Thoracic aorta (tissue), 2 donors: ENCODE data around the gene TM4SF5. TPM values are rescaled to one million over a fixed set of nuclear protein-coding genes. Genes with fewer than 3 reads are reported as not detected.

ENCODE experiments used
- ATAC-seq: fragments of 150-250 bp; one replicate; pipeline ENCODE4 v1.8.0; 2017; ENCODE audit warnings: low read depth; ENCODE audit not compliant: insufficient number of reproducible peaks, low FRiP score
- DNase-seq: peaks from one replicate; pipeline ENCODE4 v3.0.0-alpha.2; 2020; ENCODE audit warnings: low spot score
- H3K27ac ChIP-seq, 2 donors: fragments of 200-600 bp; sonication (generic); 1 replicate in 1 of 2; 2 replicates in 1 of 2; pipeline ENCODE4 v1.5.1; 2016; ENCODE audit warnings: mild to moderate bottlenecking in 2 of 2, moderate library complexity in 2 of 2
- H3K27me3 ChIP-seq: fragments of 200-600 bp; sonication (generic); replicated peaks from 2 replicates; pipeline ENCODE4 v1.6.0; 2016; ENCODE audit warnings: mild to moderate bottlenecking; ENCODE audit not compliant: insufficient read depth
- H3K36me3 ChIP-seq: fragments of 200-600 bp; sonication (generic); one replicate; pipeline ENCODE4 v1.5.1; 2016
- H3K4me1 ChIP-seq, 2 donors: fragments of 200-600 bp; sonication (generic); 1 replicate in 1 of 2; 2 replicates in 1 of 2; pipeline versions ENCODE4 v1.5.1 to v1.6.0; 2016; ENCODE audit warnings: low read depth in 2 of 2, mild to moderate bottlenecking in 1 of 2; ENCODE audit not compliant: control insufficient read depth in 1 of 2
- H3K4me3 ChIP-seq: fragments of 200-600 bp; sonication (generic); 2 replicates; pipeline ENCODE4 v1.5.1; 2016; ENCODE audit warnings: mild to moderate bottlenecking
- H3K9me3 ChIP-seq: fragments of 200-600 bp; sonication (generic); 2 replicates; pipeline ENCODE4 v1.5.1; 2016
- total RNA-seq, 2 donors: library from RNA; depleted of rRNA; stranded (reverse); fragments of >200 nt; gene quantifications; one replicate each; pipeline versions ENCODE4 v1.1.0 to v1.2.3, GENCODE V29; 2016
- TF ChIP-seq, protein P1 (sequence below): fragments of 200-600 bp; sonication (generic); IDR thresholded peaks from one replicate; pipeline ENCODE4 v1.5.1; 2019; ENCODE audit warnings: antibody characterized with exemption

Gene TM4SF5
- total RNA-seq, 2 donors from 2014 or later = not detected

DNA sequence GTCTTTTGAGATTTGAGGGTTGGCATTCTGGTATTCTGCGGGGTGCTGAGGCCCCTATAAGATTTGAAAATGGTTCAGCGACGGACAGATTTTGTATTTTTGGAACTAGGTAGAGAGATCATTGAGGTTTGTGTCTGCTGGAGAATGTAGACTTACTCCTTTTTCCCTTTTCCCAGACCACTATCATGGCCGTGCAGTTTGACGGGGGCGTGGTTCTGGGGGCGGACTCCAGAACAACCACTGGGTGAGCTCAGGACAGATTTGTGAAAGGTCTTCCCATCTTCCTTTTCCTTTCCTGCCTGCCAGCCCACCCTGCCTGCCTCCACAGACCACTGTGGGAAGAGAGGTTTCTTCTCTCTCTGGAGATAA, 24.9 kb downstream of the TM4SF5 start:
- H3K9me3 ChIP-seq = no peaks in the 10 kb centered on the region
- no peak for DNase-seq
- TF ChIP-seq, protein P1, sequence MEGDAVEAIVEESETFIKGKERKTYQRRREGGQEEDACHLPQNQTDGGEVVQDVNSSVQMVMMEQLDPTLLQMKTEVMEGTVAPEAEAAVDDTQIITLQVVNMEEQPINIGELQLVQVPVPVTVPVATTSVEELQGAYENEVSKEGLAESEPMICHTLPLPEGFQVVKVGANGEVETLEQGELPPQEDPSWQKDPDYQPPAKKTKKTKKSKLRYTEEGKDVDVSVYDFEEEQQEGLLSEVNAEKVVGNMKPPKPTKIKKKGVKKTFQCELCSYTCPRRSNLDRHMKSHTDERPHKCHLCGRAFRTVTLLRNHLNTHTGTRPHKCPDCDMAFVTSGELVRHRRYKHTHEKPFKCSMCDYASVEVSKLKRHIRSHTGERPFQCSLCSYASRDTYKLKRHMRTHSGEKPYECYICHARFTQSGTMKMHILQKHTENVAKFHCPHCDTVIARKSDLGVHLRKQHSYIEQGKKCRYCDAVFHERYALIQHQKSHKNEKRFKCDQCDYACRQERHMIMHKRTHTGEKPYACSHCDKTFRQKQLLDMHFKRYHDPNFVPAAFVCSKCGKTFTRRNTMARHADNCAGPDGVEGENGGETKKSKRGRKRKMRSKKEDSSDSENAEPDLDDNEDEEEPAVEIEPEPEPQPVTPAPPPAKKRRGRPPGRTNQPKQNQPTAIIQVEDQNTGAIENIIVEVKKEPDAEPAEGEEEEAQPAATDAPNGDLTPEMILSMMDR = no peak
- H3K4me1 ChIP-seq = peaks cover 7 to 10% of the 10 kb centered on the region in 2 donors
- H3K4me3 ChIP-seq = peak overlapping the region; percentile 95
- peak overlapping the region; percentile 73 to 81 for H3K27ac ChIP-seq
- no peak for ATAC-seq
- H3K27me3 ChIP-seq = no peaks in the 10 kb centered on the region
- H3K36me3 ChIP-seq = peaks cover 7% of the 10 kb centered on the region

DNA sequence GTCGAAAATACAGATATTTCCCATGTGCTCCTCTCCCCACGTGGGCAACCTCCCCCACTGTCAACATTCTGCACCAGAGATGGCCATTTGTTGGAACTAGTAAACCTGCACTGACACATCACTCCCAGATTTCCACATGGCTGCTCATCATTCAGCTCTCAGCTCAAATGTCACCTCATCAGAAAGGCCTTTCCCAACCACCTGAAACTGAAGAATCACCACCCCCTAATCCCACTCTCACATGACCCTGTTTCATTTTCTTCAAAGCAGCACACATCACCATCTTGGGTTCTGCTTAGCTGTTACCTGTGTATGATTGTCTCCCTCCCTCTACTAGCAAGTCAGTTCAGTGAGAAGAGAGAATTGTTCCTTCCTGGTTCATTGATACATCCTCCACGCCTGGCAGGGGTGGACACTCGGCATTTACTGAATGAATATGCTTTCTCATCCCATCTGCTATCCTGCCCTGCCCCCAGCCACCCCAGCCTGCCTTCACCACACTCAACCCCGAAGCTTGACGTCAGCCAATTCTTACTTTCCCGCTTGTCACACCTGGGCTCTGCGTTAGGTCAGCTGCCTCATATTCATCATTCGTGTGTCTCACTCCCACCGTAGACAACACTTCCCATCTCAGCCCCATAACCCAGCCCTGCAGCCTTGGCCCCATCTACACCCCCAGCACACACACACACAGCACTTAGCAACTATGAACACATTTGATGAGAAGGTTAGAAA, 28.9 kb downstream of the TM4SF5 start:
- ATAC-seq (no peak), DNase-seq (no peak)
- Histone ChIP-seq H3K27ac (no peak overlapping the region), H3K9me3 (no peaks in the 10 kb centered on the region), H3K4me1 (peaks cover 7 to 10% of the 10 kb centered on the region in 2 donors), H3K27me3 (no peaks in the 10 kb centered on the region), H3K4me3 (no peak overlapping the region), H3K36me3 (peaks cover 7% of the 10 kb centered on the region)
- TF ChIP-seq, protein P1 = no peak

DNA sequence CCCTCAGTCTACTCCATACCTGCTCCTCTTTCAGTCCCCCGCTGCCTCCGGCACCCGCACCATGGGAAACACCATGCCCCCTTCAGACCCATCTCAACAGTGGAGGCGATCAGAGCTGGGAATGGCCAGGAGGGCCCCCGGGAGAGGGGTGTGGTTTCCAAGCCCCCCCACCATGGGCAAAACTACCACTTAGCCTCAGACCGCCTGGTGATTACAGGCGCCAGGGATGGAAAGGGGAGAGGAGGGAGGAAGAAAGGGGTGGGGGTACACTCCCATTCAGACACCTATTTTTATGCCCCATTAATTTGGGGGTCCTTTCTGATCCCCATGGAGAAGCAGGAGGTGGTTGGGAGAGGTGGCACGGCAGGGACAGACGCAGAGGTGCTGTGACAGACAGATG, 30.5 kb downstream of the TM4SF5 start, which contains the start of gene C17orf114:
TSS of gene C17orf114 (minus strand) at position 101 of the 400 bp plus-strand sequence.
- Histone ChIP-seq H3K36me3 (peaks cover 7% of the 10 kb centered on the region), H3K27ac (no peak within 1 kb of the TSS), H3K4me3 (no peak within 1 kb of the TSS), H3K9me3 (no peaks in the 10 kb centered on the region), H3K27me3 (no peaks in the 10 kb centered on the region), H3K4me1 (peaks cover 0 to 5% of the 10 kb centered on the region in 2 donors)
- ATAC-seq (no peak), DNase-seq (no peak)
- TF ChIP-seq, protein P1 = no peak

DNA sequence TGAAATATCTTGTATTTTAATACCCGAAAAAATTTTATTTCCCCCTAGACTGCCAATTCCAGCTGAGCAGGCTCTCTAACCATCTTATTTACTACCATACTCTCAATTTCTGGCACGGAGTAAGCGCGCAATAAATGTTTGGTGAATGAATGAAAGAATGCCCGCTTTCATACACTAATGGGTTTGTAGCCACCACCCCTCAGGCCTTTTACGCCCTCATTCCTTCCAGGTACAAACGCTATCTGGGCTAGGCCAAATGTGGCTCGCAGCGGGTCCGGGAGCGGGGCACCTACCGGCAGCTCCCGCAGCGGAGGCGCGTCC, 34.7 kb downstream of the TM4SF5 start:
- no peak for DNase-seq
- peaks cover 10 to 18% of the 10 kb centered on the region in 2 donors for H3K4me1 ChIP-seq
- no peak for ATAC-seq
- TF ChIP-seq, protein P1 = no peak
- H3K27me3 ChIP-seq = no peaks in the 10 kb centered on the region
- H3K36me3 ChIP-seq = peaks cover 5% of the 10 kb centered on the region
- H3K27ac ChIP-seq = peak overlapping the region in 1 of 2 donors; percentile 34
- H3K4me3 ChIP-seq = peak overlapping the region; percentile 94
- no peaks in the 10 kb centered on the region for H3K9me3 ChIP-seq

DNA sequence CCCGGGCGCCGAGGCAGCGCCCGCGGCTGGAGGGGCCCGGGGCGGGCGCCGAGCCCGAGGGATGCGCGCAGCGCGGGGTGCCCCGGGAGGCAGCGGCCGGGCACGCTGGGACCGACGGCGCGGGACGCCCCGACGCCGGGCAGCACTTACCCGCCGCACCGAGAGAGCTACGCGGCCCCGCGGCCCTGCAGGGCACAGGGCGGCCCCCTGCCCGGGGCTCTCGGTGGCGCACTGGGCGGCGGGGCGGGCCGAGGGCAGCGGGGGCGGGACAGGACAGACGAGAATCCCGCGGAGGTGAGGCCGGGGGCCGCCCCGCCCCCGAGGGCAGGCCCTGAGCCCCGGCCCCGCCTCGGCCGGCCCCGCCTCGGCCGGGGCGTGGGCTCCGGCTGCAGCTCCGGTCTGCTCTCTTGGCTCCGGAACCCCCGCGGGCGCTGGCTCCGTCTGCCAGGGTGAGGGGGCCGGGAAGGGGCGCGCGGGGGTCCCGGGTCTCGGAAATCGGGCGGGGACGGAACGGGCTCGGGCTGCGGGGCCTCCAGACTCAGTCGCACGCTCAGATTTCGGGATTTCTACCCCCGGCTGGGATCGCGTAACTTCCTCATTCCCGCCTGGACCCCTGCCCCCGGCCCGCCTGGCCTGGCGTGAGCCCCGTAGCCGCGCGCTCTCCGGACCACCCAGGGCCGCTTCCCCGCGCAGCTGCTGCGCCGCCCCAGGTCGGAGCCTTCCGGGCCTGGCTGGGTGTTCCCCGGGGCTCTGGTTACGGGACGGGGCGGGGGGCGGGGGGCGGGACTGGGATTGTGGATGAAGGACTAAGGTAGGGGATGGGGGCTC, 35.3 kb downstream of the TM4SF5 start, which contains the start of gene PLD2:
TSS of gene PLD2 (plus strand) at position 376 of the 828 bp plus-strand sequence. CDS start 621 bp downstream, outside the sequence.
- peak within 1 kb of the TSS; percentile 94 for H3K4me3 ChIP-seq
- peak within 1 kb of the TSS; percentile 47 to 53 for H3K27ac ChIP-seq
- H3K4me1 ChIP-seq = peaks cover 10 to 18% of the 10 kb centered on the region in 2 donors
- ATAC-seq = peak; percentile 79
- TF ChIP-seq, protein P1 = no peak
- H3K36me3 ChIP-seq = peaks cover 5% of the 10 kb centered on the region
- H3K27me3 ChIP-seq = no peaks in the 10 kb centered on the region
- DNase-seq = no peak
- no peaks in the 10 kb centered on the region for H3K9me3 ChIP-seq
